HCT116 (cell line): ENCODE data around the gene SNW1. TPM values are rescaled to one million over a fixed set of nuclear protein-coding genes. Genes with fewer than 3 reads are reported as not detected.

Experiments used
- ATAC-seq: fragments of 200-7000 bp; cut with Tn5 transposase; 2 replicates; pipeline ENCODE4 v1.9.1; 2020; ENCODE audit warnings: mild to moderate bottlenecking, moderate library complexity
- BruUV-seq: library from RNA; stranded (reverse); fragments of 400-500 nt; replicated peaks from 2 replicates; lab custom pipeline; 2021; lab: Mats Ljungman, UMichigan
- CTCF ChIA-PET: fragments of 300-600 bp; sonication (Branson Sonifier 250); formaldehyde crosslinking; loops from one replicate; lab custom pipeline; 2021; ENCODE audit warnings: antibody characterized with exemption; lab: Charles Lee
- POLR2A ChIA-PET: fragments of 300-600, 350-600 bp; sonication (Branson Sonifier 250); formaldehyde crosslinking; loops from one replicate; lab custom pipeline; 2021; ENCODE audit warnings: antibody characterized with exemption; lab: Charles Lee
- RAD21 ChIA-PET, 2 experiments: fragments of 300-600 bp; sonication (Branson Sonifier 250); formaldehyde crosslinking; loops; one replicate each; lab custom pipeline; 2023; ENCODE audit warnings: low total read pairs in 2 of 2; ENCODE audit not compliant: uncharacterized antibody in 2 of 2, unreplicated experiment in 2 of 2, low non-redundant PET in 1 of 2; lab: Charles Lee
- DNase-seq: peaks from one replicate; pipeline ENCODE4 v3.0.0-alpha.2; 2010; ENCODE audit warnings: low read depth, low spot score
- H2AFZ ChIP-seq: fragments of 200-600 bp; shearing (Covaris generic), sonication (generic); 2 replicates; pipeline ENCODE4 v1.6.1; 2017; ENCODE audit warnings: low read depth, mixed run types, mixed read lengths, antibody characterized with exemption, low read length; ENCODE audit not compliant: poor library complexity, severe bottlenecking
- H3K27ac ChIP-seq: 2 replicates; pipeline ENCODE4 v1.5.1; 2012; ENCODE audit warnings: low read depth, low read length
- H3K27me3 ChIP-seq: fragments of 200-600 bp; sonication (generic); 2 replicates; pipeline ENCODE4 v1.6.1; 2016; ENCODE audit warnings: mixed run types, low read length, mixed read lengths; ENCODE audit not compliant: insufficient read depth
- H3K36me3 ChIP-seq, 2 experiments: fragments of 200-500 bp in 1 of 2; fragments of 200-600 bp in 1 of 2; sonication (Bioruptor generic) in 1 of 2; sonication (generic) in 1 of 2; 2 replicates each; pipeline versions ENCODE4 v1.5.1 to v1.6.1; 2014 to 2016; ENCODE audit warnings: low read length in 2 of 2, inconsistent platforms in 1 of 2, mixed read lengths in 1 of 2, mixed run types in 1 of 2; ENCODE audit not compliant: insufficient read depth in 2 of 2, control insufficient read depth in 1 of 2
- H3K4me1 ChIP-seq, 2 experiments: fragments of 200-600 bp in 1 of 2; sonication (generic) in 1 of 2; 2 replicates each; pipeline versions ENCODE4 v1.5.1 to v1.6.1; 2012 to 2017; ENCODE audit warnings: low read length in 2 of 2, inconsistent platforms in 1 of 2, mild to moderate bottlenecking in 1 of 2, mixed read lengths in 1 of 2, mixed run types in 1 of 2, moderate library complexity in 1 of 2; ENCODE audit not compliant: insufficient read depth in 2 of 2, control insufficient read depth in 1 of 2
- H3K4me2 ChIP-seq: fragments of 200-600 bp; sonication (generic); 2 replicates; pipeline ENCODE4 v1.6.1; 2017; ENCODE audit warnings: mixed run types, low read length, mixed read lengths
- H3K4me3 ChIP-seq, 2 experiments: fragments of 200-600 bp in 1 of 2; sonication (generic) in 1 of 2; replicated peaks in 1 of 2; 2 replicates each; pipeline ENCODE4 v1.5.1; 2011 to 2016; ENCODE audit warnings: low read length in 2 of 2, control low read depth in 1 of 2, low read depth in 1 of 2, mild to moderate bottlenecking in 1 of 2, mixed read lengths in 1 of 2, mixed run types in 1 of 2
- H3K79me2 ChIP-seq: fragments of 200-600 bp; sonication (generic); 2 replicates; pipeline ENCODE4 v1.6.1; 2017; ENCODE audit warnings: mild to moderate bottlenecking, mixed run types, low read length, moderate library complexity, mixed read lengths; ENCODE audit not compliant: insufficient read depth
- H3K9ac ChIP-seq: fragments of 200-600 bp; sonication (generic); 2 replicates; pipeline ENCODE4 v1.6.1; 2016; ENCODE audit warnings: low read length, mixed read lengths
- H3K9me2 ChIP-seq: fragments of 200-600 bp; sonication (generic), shearing (Covaris generic); 2 replicates; pipeline ENCODE4 v1.6.1; 2017; ENCODE audit warnings: mixed run types, mild to moderate bottlenecking, moderate library complexity; ENCODE audit not compliant: insufficient read depth
- H3K9me3 ChIP-seq, 2 experiments: fragments of 200-500 bp in 1 of 2; fragments of 200-600 bp in 1 of 2; sonication (Bioruptor generic) in 1 of 2; sonication (generic) in 1 of 2; 2 replicates each; pipeline ENCODE4 v1.6.1; 2014 to 2017; ENCODE audit warnings: low read length in 2 of 2, mixed read lengths in 2 of 2, inconsistent platforms in 1 of 2, low read depth in 1 of 2, mild to moderate bottlenecking in 1 of 2, mixed run types in 1 of 2, moderate library complexity in 1 of 2; ENCODE audit not compliant: control insufficient read depth in 1 of 2, insufficient read depth in 1 of 2
- H4K20me1 ChIP-seq: fragments of 200-600 bp; sonication (generic), shearing (Covaris generic); 2 replicates; pipeline ENCODE4 v1.6.1; 2017; ENCODE audit warnings: mixed run types, mild to moderate bottlenecking, moderate library complexity; ENCODE audit not compliant: insufficient read depth
- ATF3 ChIP-seq: IDR thresholded peaks from 2 replicates; pipeline ENCODE4 v1.6.1; 2012
- CBX3 ChIP-seq: IDR thresholded peaks from 2 replicates; pipeline ENCODE4 v1.6.1; 2012; ENCODE audit warnings: low read depth
- CEBPB ChIP-seq: IDR thresholded peaks from 2 replicates; pipeline ENCODE4 v1.6.1; 2012; ENCODE audit warnings: low read depth
- EGR1 ChIP-seq: IDR thresholded peaks from 2 replicates; pipeline ENCODE4 v1.6.1; 2012; ENCODE audit warnings: low read depth
- ELF1 ChIP-seq: IDR thresholded peaks from 2 replicates; pipeline ENCODE4 v1.6.1; 2012; ENCODE audit warnings: low read depth, borderline replicate concordance
- EZH2 ChIP-seq: fragments of 200-600 bp; sonication (generic); IDR thresholded peaks from 2 replicates; pipeline ENCODE4 v1.6.1; 2017; ENCODE audit warnings: antibody characterized with exemption, mixed run types
- EZH2phosphoT487 ChIP-seq: fragments of 200-600 bp; IDR thresholded peaks from 2 replicates; pipeline ENCODE4 v1.6.1; 2018; ENCODE audit warnings: antibody characterized with exemption, borderline replicate concordance
- FOSL1 ChIP-seq: IDR thresholded peaks from 2 replicates; pipeline ENCODE4 v1.6.1; 2012; ENCODE audit warnings: low read depth
- JUND ChIP-seq: IDR thresholded peaks from 2 replicates; pipeline ENCODE4 v1.6.1; 2012
- POLR2AphosphoS5 ChIP-seq: IDR thresholded peaks from 2 replicates; pipeline ENCODE4 v1.6.1; 2011; ENCODE audit warnings: mild to moderate bottlenecking, low read depth, low read length, moderate library complexity
- RAD21 ChIP-seq: IDR thresholded peaks from 2 replicates; pipeline ENCODE4 v1.6.1; 2012; ENCODE audit warnings: low read depth, mild to moderate bottlenecking
- SIN3A ChIP-seq: IDR thresholded peaks from 2 replicates; pipeline ENCODE4 v1.6.1; 2012; ENCODE audit warnings: low read depth
- SP1 ChIP-seq: IDR thresholded peaks from 2 replicates; pipeline ENCODE4 v1.6.1; 2012; ENCODE audit warnings: low read depth
- SRF ChIP-seq: IDR thresholded peaks from 2 replicates; pipeline ENCODE4 v1.6.1; 2012; ENCODE audit warnings: low read depth
- TCF7L2 ChIP-seq: IDR thresholded peaks from 2 replicates; pipeline ENCODE4 v1.7.0; 2011; ENCODE audit warnings: borderline replicate concordance, inconsistent platforms; ENCODE audit not compliant: insufficient read depth, insufficient read length; ENCODE audit errors: extremely low read depth
- YY1 ChIP-seq: IDR thresholded peaks from 2 replicates; pipeline ENCODE4 v1.6.1; 2011; ENCODE audit warnings: low read length, low read depth, moderate library complexity, mild to moderate bottlenecking; ENCODE audit not compliant: insufficient replicate concordance; ENCODE audit errors: extremely low read depth
- ZFX ChIP-seq: fragments of 450-650 bp; IDR thresholded peaks from 2 replicates; pipeline ENCODE4 v1.6.1; 2017
- ZNF274 ChIP-seq: fragments of 200-500 bp; sonication (Bioruptor generic); IDR thresholded peaks from 2 replicates; pipeline ENCODE4 v1.6.1; 2014; ENCODE audit warnings: mild to moderate bottlenecking, low read depth, low read length, inconsistent platforms
- intact Hi-C: fragments of 100-400 bp; cut with micrococcal nuclease; formaldehyde crosslinking; loops from 2 replicates; pipeline ENCODE4 v1.10.0; 2022
- total RNA-seq: library from RNA; stranded (reverse); gene quantifications from one replicate; pipeline ENCODE4 v1.2.1, GENCODE V29; 2021; ENCODE audit not compliant: unreplicated experiment
- TF ChIP-seq, protein P1 (sequence below): IDR thresholded peaks from 2 replicates; pipeline ENCODE4 v1.6.1; 2012
- TF ChIP-seq, protein P2 (sequence below): IDR thresholded peaks from 2 replicates; pipeline ENCODE4 v1.6.1; 2011; ENCODE audit warnings: mild to moderate bottlenecking, low read length, moderate library complexity; ENCODE audit not compliant: insufficient replicate concordance; ENCODE audit errors: extremely low read depth
- TF ChIP-seq, protein P3 (sequence below): IDR thresholded peaks from 2 replicates; pipeline ENCODE4 v1.6.1; 2012; ENCODE audit warnings: low read depth

Gene SNW1
- total RNA-seq, 1 experiment from 2014 or later = 102 TPM

- ChIA-PET CTCF (interaction anchor here (1.1 kb wide), 1 partner anchor 76 kb away, joined by 3 read pairs; no protein-coding TSS in a partner anchor), POLR2A (no interaction called here), RAD21 (no interaction called here)
- peaks cover 11 to 23% of the 10 kb centered on the region in 2 experiments; a peak in 3 of 4 replicates for H3K4me1 ChIP-seq
- no peaks in the 10 kb centered on the region for H3K9me3 ChIP-seq
- H4K20me1 ChIP-seq = peaks cover 19% of the 10 kb centered on the region; the same call in 1 of the 2 replicates
- peak within 1 kb of the TSS; percentile 85 for H3K4me2 ChIP-seq
- H3K4me3 ChIP-seq = peak within 1 kb of the TSS; percentile 83 to 89
- peaks cover 25% of the 10 kb centered on the region in 2 experiments; a peak in 3 of 4 replicates for H3K36me3 ChIP-seq
- H3K9me2 ChIP-seq = no peaks in the 10 kb centered on the region
- peak within 1 kb of the TSS; percentile 92 for H3K9ac ChIP-seq
- no TSS peak for BruUV-seq
- DNase-seq = peak; percentile 59
- peak within 1 kb of the TSS; percentile 50 for H3K27ac ChIP-seq
- H3K79me2 ChIP-seq = peaks cover 89% of the 10 kb centered on the region
- intact Hi-C loops = loop anchor here (2.0 to 5.0 kb wide), 2 partner anchors 109 to 249 kb away; partner anchors contain the start of gene AHSA1
- ATAC-seq = peak; percentile 97
- no peak within 1 kb of the TSS for H2AFZ ChIP-seq
- H3K27me3 ChIP-seq = no peaks in the 10 kb centered on the region
- TF ChIP-seq FOSL1 (no peak), ELF1 (peak; percentile 63), SRF (no peak; the same call in 1 of the 2 replicates), ZFX (peak; percentile 13; the same call in 1 of the 2 replicates), EZH2 (no peak), JUND (no peak), SIN3A (peak; percentile 94), CEBPB (no peak), POLR2AphosphoS5 (peak; percentile 98), SP1 (no peak), YY1 (peak; percentile 98), EZH2phosphoT487 (no peak), TCF7L2 (no peak), EGR1 (peak; percentile 87), ZNF274 (no peak), RAD21 (no peak), ATF3 (no peak), CBX3 (no peak)
- TF ChIP-seq, protein P1, sequence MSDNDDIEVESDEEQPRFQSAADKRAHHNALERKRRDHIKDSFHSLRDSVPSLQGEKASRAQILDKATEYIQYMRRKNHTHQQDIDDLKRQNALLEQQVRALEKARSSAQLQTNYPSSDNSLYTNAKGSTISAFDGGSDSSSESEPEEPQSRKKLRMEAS = peak; percentile 84
- TF ChIP-seq, protein P2, sequence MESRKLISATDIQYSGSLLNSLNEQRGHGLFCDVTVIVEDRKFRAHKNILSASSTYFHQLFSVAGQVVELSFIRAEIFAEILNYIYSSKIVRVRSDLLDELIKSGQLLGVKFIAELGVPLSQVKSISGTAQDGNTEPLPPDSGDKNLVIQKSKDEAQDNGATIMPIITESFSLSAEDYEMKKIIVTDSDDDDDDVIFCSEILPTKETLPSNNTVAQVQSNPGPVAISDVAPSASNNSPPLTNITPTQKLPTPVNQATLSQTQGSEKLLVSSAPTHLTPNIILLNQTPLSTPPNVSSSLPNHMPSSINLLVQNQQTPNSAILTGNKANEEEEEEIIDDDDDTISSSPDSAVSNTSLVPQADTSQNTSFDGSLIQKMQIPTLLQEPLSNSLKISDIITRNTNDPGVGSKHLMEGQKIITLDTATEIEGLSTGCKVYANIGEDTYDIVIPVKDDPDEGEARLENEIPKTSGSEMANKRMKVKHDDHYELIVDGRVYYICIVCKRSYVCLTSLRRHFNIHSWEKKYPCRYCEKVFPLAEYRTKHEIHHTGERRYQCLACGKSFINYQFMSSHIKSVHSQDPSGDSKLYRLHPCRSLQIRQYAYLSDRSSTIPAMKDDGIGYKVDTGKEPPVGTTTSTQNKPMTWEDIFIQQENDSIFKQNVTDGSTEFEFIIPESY = no peak
- TF ChIP-seq, protein P3, sequence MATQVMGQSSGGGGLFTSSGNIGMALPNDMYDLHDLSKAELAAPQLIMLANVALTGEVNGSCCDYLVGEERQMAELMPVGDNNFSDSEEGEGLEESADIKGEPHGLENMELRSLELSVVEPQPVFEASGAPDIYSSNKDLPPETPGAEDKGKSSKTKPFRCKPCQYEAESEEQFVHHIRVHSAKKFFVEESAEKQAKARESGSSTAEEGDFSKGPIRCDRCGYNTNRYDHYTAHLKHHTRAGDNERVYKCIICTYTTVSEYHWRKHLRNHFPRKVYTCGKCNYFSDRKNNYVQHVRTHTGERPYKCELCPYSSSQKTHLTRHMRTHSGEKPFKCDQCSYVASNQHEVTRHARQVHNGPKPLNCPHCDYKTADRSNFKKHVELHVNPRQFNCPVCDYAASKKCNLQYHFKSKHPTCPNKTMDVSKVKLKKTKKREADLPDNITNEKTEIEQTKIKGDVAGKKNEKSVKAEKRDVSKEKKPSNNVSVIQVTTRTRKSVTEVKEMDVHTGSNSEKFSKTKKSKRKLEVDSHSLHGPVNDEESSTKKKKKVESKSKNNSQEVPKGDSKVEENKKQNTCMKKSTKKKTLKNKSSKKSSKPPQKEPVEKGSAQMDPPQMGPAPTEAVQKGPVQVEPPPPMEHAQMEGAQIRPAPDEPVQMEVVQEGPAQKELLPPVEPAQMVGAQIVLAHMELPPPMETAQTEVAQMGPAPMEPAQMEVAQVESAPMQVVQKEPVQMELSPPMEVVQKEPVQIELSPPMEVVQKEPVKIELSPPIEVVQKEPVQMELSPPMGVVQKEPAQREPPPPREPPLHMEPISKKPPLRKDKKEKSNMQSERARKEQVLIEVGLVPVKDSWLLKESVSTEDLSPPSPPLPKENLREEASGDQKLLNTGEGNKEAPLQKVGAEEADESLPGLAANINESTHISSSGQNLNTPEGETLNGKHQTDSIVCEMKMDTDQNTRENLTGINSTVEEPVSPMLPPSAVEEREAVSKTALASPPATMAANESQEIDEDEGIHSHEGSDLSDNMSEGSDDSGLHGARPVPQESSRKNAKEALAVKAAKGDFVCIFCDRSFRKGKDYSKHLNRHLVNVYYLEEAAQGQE = no peak
These were observed 53.1 kb downstream of the SNW1 start, which contains the start of the genes ALKBH1 and SLIRP for GRCh38 chr14:77707724-77708408. Gene ALKBH1, minus strand, starts transcription at chr14:77708023. Its CDS starts 19 bp downstream, at chr14:77708004. Gene SLIRP, plus strand, starts transcription at chr14:77708103. Its CDS starts 9 bp downstream, at chr14:77708112.
